Measurements from ENCODE around the gene TYW5.

The TYW5 gene

GRCh38 chr2:199955339-199956061, at the start of gene TYW5, which contains the start of gene MAIP1:
TSS of gene TYW5 (minus strand) at chr2:199955491. CDS start at chr2:199955470, 21 bp downstream.
TSS of gene MAIP1 (plus strand) at chr2:199955582. CDS start at chr2:199955799, 217 bp downstream.
- peak; percentile 87 for DNase-seq

GRCh38 chr2:200003444-200003843, 48.2 kb upstream of the TYW5 start:
- no peak for DNase-seq

GRCh38 chr2:200000444-200001163, 45.3 kb upstream of the TYW5 start:
- DNase-seq: no peak

- DNase-seq: no peak
These were observed 43.9 kb upstream of the TYW5 start for GRCh38 chr2:199999166-199999565.

- no peak for DNase-seq
These were observed 42.0 kb upstream of the TYW5 start for GRCh38 chr2:199997296-199997695.

GRCh38 chr2:199994896-199995295, 39.6 kb upstream of the TYW5 start:
- DNase-seq: no peak

- no peak for DNase-seq
These were observed 39.1 kb upstream of the TYW5 start for GRCh38 chr2:199994371-199994770.

GRCh38 chr2:199992296-199992695, 37.0 kb upstream of the TYW5 start:
- DNase-seq: no peak

GRCh38 chr2:199991691-199992090, 36.4 kb upstream of the TYW5 start:
- DNase-seq: no peak

- DNase-seq: no peak
These were observed 34.5 kb upstream of the TYW5 start for GRCh38 chr2:199989822-199990221.

GRCh38 chr2:199988151-199988550, 32.9 kb upstream of the TYW5 start:
- no peak for DNase-seq

- DNase-seq: no peak
These were observed 32.3 kb upstream of the TYW5 start for GRCh38 chr2:199987586-199987985.

GRCh38 chr2:199985625-199986207, 30.4 kb upstream of the TYW5 start:
- peak; percentile 68 for DNase-seq

GRCh38 chr2:199984755-199985154, 29.5 kb upstream of the TYW5 start:
- no peak for DNase-seq

- DNase-seq: no peak
These were observed 28.9 kb upstream of the TYW5 start for GRCh38 chr2:199984159-199984558.

- no peak for DNase-seq
These were observed 28.2 kb upstream of the TYW5 start for GRCh38 chr2:199983534-199983933.

- no peak for DNase-seq
These were observed 27.0 kb upstream of the TYW5 start for GRCh38 chr2:199982126-199982843.

- DNase-seq: peak; percentile 77
These were observed 24.7 kb upstream of the TYW5 start for GRCh38 chr2:199979832-199980628.

GRCh38 chr2:199979398-199979797, 24.1 kb upstream of the TYW5 start:
- DNase-seq: no peak

GRCh38 chr2:199977984-199978415, 22.7 kb upstream of the TYW5 start:
- DNase-seq: no peak

- no peak for DNase-seq
These were observed 20.1 kb upstream of the TYW5 start for GRCh38 chr2:199975273-199975895.

GRCh38 chr2:199973703-199974102, 18.4 kb upstream of the TYW5 start:
- DNase-seq: peak; percentile 34
